KOPT-K1 (cell line): ENCODE measurements around the gene DMD.

Experiments
- H3K27ac ChIP-seq: fragments of 200-600 bp; sonication (generic); 2 replicates; pipeline ENCODE4 v1.5.1; 2016; ENCODE audit warnings: antibody characterized with exemption, mild to moderate bottlenecking, low read depth, low read length; ENCODE audit not compliant: poor library complexity, severe bottlenecking
- H3K36me3 ChIP-seq: fragments of 200-600 bp; sonication (generic); 2 replicates; pipeline ENCODE4 v1.5.1; 2017; ENCODE audit warnings: antibody characterized with exemption, mild to moderate bottlenecking, low read length, moderate library complexity; ENCODE audit not compliant: insufficient read depth
- H3K9me3 ChIP-seq: fragments of 200-600 bp; sonication (generic); 2 replicates; pipeline ENCODE4 v1.5.1; 2017; ENCODE audit warnings: antibody characterized with exemption, low read length, mild to moderate bottlenecking; ENCODE audit not compliant: insufficient read depth, poor library complexity, severe bottlenecking

Gene DMD

DNA sequence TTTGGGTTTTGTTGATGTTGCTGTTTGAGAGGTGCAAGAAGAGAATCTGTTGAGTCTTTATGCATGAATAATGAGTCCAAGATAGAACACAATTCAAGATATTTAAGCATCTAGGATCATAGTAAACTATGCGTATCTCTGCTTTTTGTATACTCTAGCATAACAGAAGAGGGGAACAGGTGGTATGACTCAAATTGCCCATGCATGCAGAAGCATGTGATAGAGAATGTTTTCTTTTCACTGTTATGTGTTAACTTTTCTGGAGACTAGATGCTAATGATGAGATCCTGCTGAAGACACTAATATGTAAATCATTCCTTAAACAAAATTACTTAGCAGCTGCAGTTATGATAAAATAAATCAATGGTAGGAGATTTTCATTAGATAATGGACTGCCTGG is 1974.2 kb downstream of the DMD start:
- Histone ChIP-seq H3K27ac (no peak overlapping the region), H3K9me3 (no peaks in the 10 kb centered on the region), H3K36me3 (no peaks in the 10 kb centered on the region)

DNA sequence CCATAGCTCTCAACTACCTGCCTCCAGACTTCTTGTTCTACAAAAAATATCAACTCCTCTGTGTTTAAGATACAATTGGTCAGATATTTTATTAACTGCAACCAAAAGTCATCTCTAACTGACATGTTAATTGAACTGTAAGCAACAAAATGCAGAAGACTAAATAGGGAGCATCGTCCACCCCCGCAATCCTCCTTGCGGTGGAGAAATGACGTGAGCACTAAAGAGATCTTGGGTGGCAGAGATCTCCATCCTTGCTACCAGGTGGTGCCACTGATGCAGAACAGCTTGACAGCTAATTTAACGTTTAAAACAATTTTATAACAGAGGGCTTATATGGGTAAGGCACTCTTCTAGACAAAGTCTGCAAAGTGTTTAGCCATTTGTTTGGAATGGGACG is 1975.1 kb downstream of the DMD start:
- no peaks in the 10 kb centered on the region for H3K36me3 ChIP-seq
- no peaks in the 10 kb centered on the region for H3K9me3 ChIP-seq
- no peak overlapping the region for H3K27ac ChIP-seq

DNA sequence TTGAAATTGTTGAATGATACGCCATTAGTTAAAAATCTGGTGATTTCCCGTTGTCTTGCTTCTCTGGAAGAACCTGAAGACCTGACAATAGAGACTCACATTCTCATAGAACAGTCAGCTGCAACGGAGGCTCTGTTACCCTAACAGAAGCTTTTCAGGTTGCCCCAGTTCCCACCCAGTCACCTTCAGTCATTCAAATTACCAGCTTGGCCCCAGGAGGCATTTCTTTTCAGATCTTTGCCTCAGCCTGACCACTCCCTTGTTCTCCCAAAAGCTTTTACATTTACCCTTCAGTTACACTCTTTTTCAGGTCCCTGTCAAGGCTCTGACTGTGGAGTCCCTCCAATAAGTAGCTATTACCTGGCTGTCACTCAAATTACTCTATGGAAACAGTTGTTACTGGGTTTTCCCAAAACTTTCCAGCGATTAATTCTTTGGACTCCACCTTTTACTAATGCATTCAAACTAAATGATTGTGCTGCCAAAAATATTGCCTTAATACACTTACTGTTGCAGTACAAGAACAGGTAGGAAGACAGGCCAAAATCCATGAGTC is 1977.3 kb downstream of the DMD start:
- H3K36me3 ChIP-seq, result no peaks in the 10 kb centered on the region
- H3K27ac ChIP-seq, result no peak overlapping the region
- H3K9me3 ChIP-seq, result no peaks in the 10 kb centered on the region

DNA sequence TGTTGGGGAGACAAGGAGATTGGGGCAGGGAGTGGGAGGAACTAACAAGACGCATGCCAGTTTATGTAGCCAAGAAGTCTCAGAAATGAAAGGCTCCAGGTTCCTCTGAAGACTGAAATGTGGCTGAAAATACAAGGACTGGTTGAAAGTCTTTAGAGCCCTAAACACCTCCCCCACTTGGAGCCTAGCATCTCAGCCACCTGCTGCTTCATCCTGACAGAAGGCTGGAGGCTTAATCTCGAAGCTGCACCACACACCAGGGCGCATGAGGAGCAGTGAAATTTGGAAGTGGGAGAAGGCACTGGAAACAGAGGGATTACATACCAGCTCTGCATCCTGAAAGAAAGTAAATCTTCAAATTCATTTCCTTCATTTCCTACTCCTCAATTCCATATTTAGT is 1978.8 kb downstream of the DMD start:
- Histone ChIP-seq H3K27ac (no peak overlapping the region), H3K9me3 (no peaks in the 10 kb centered on the region), H3K36me3 (no peaks in the 10 kb centered on the region)

DNA sequence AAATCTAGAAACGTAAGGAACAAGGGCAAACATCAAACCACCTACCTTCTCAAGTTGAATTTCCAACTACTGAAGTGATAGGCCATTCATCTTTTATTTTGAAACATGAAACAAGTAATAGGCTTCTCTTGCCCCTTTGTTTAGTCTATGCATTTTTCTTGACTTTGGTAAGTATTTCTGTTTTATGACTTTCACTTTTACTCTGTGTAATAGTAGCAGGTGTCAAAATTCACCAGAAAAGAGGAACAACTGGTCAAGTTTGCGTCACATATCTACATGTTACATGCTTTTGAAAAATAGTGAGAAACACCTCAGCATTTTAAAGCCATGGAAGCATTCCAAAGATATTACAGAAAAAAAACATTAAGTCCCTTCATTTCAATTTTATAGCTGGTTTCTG is 1982.4 kb downstream of the DMD start:
- no peaks in the 10 kb centered on the region for H3K9me3 ChIP-seq
- H3K36me3 ChIP-seq, result no peaks in the 10 kb centered on the region
- H3K27ac ChIP-seq, result no peak overlapping the region

DNA sequence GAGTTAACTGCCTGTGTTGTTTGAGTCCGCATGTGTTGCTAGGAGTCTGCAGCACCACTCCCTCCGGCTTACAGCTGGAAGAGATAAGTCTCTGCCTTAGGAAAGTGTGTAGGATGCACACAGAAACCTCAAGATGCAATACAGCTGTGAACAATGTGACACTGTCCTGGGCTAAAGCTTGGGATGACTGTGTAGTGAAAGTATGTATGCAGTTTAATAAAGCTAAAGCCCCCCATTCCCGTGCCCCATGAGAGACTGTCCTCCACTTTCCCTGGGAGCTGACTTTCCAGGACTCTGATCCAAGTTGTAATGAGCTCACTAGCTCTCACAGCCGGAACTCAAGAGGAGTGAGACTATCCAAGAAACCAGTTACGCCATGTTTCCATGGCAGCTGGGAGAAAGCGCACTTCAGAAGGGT is 1982.9 kb downstream of the DMD start:
- Histone ChIP-seq H3K9me3 (no peaks in the 10 kb centered on the region), H3K27ac (no peak overlapping the region), H3K36me3 (no peaks in the 10 kb centered on the region)

DNA sequence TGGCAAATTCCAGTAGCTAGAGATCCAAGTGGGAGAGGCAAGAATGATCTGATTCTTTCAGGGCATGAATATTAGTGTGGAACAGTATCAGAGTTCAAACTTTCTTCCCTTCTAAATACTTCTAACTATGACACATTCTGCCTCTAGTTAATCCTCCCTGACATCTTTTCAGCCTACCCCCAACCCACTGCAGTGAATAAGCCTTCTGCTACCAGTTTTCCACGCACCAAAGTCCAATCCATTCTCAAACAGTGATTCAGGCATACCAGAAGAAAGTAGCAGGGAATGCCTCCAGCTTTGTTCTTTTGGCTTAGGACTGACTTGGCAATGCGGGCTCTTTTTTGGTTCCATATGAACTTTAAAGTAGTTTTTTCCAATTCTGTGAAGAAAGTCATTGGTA is 1984.1 kb downstream of the DMD start:
- Histone ChIP-seq H3K27ac (no peak overlapping the region), H3K9me3 (no peaks in the 10 kb centered on the region), H3K36me3 (no peaks in the 10 kb centered on the region)

DNA sequence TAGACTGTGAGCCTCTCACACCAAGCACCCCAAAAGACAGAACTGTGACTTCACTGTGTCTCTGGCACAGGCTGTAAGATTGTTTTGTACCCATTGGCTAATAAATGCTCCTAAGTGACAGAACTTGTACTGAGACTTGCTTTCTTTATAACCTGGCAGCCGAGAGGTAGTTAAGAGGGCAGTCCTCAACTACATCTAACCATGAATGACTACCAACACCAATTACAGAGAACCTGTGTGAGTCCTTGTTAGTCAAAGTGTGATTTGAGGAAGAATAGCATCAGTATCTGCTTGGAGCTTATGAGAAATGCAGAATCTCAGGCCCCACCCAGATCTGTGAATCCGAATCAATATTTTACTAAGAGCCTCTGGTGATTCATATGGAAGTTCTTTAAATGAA is 1985.5 kb downstream of the DMD start:
- H3K27ac ChIP-seq, result no peak overlapping the region
- H3K9me3 ChIP-seq, result no peaks in the 10 kb centered on the region
- no peaks in the 10 kb centered on the region for H3K36me3 ChIP-seq

DNA sequence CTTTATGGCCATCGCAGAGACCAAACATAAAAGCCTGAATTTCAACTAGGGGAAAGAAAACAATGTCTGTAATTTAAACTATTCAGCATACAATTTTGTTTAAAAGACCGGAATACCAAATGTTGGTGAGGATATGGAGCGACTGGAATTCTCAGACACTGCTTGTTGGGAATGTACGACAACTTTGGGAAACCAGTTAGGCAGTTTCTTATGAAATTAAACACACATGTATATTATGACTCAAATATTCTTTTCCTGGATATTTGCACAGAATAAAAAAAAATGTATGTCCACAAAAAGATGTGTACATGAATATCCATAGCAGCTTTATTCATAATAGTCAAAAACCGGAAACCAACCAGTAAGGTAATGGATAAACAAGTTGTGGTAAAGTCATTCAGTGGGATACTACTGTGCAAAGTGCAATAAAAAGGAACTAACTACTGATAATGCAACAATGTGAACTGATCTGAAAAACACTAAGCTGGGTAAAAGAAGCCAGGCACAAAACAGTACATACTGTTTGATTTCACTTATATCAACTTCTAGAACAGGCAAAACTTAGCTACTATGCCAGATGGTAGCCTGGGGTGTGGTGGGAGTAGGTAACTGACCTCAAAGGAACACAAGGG is 1986.9 kb downstream of the DMD start:
- Histone ChIP-seq H3K9me3 (no peaks in the 10 kb centered on the region), H3K36me3 (no peaks in the 10 kb centered on the region), H3K27ac (no peak overlapping the region)

DNA sequence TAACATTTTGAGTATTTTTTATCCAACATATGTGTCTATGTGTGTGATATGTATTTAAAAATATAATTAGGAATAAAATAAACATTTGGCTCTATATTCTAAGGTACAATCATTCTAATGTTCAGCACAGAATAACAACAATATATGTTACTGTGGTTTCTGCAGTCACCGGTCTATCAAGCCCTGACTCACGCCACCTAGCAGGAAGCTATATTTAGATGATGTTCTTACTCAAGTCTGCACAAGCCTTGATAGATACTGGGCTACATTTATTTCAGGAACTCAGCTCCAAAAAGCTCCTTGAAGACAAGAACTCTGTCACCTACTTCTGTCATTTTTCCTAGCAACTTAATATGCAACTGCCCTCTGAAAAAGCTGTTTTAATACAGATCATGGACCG is 1987.5 kb downstream of the DMD start:
- H3K27ac ChIP-seq, result no peak overlapping the region

DNA sequence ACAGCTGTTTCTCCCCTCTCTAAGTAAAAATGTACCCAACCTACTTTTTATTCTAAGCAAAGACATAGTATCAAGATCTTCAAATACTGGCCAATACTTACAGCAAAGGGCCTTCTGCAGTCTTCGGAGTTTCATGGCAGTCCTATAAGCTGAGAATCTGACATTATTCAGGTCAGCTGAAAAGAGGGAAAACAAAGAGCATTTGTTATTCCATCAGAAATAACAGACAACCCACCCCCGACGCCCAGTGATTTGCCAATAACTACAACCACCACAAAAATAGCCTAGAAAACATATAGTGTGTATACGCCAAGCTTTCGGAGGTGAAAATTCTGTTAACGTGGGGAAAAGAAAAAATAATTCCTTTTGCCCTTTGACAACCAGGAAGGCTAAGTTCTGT is 1988.4 kb downstream of the DMD start:
- Histone ChIP-seq H3K27ac (no peak overlapping the region), H3K36me3 (no peaks in the 10 kb centered on the region), H3K9me3 (no peaks in the 10 kb centered on the region)

More for the DNA sequence above, 1987.5 kb downstream of the DMD start:
- no peaks in the 10 kb centered on the region for H3K9me3 ChIP-seq
- H3K36me3 ChIP-seq, result no peaks in the 10 kb centered on the region

DNA sequence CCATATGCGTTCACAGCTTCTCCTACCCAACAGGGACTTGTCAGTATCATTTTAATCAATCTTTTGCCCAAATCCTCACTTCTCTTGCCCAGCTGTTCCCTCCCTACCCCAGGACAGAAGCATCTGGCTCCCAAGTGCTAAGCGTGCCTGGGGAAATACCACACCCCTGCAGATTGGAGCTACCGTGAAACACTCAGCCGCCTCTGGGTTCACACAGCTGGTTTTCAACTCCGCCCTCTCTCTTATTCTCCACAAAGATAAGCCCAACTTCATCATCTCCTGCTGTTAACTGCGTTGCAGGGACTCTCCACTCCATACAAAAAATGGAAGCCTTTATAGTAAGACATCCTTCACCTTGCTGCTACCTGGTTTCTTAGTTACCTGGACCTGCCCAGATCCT is 1992.2 kb downstream of the DMD start:
- Histone ChIP-seq H3K36me3 (no peaks in the 10 kb centered on the region), H3K27ac (no peak overlapping the region), H3K9me3 (no peaks in the 10 kb centered on the region)

DNA sequence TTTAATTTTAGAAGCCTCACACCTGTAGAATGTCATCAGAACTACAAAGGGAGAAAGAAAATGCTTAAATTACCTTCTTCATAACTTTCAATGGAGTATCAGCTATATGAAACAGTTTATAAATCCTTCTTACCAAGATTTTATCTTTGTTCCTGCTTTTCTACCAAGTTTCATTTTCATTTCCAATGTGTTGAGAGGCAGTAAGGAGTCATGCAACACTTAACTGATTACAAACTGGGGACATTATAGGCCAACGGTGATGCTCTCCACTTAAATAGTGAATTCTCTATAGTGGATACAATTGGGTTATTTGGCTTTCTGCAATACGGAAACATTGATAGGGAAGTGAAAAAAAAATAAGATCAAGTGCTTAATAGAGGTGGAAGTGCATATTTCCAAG is 1994.3 kb downstream of the DMD start:
- Histone ChIP-seq H3K27ac (no peak overlapping the region), H3K9me3 (no peaks in the 10 kb centered on the region), H3K36me3 (no peaks in the 10 kb centered on the region)

DNA sequence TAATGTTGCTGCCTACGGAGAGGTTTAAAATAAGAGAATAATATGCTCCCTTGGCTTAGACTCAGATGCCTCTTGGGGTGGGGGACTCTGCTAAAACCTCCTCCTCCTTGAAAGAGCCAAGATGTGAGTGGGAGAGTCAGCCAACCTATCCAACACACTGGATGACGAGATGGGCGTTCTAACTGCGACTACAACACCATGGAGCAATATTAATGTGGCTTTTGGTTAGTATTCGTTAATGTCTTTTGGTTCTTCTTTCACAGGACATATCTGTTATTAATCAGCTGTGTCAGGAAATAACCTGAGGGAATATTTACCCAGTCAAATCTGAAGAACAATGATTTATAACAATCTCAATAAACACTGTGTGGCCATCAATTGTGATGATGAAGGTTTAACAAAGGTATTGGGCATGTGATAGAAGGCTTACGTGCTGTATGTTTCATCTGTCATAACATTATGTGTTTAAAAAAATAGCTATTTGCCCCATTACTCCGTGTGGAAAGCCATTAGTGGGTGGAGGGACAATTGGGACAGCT is 1996.0 kb downstream of the DMD start:
- no peak overlapping the region for H3K27ac ChIP-seq
- H3K9me3 ChIP-seq, result no peaks in the 10 kb centered on the region
- H3K36me3 ChIP-seq, result no peaks in the 10 kb centered on the region

DNA sequence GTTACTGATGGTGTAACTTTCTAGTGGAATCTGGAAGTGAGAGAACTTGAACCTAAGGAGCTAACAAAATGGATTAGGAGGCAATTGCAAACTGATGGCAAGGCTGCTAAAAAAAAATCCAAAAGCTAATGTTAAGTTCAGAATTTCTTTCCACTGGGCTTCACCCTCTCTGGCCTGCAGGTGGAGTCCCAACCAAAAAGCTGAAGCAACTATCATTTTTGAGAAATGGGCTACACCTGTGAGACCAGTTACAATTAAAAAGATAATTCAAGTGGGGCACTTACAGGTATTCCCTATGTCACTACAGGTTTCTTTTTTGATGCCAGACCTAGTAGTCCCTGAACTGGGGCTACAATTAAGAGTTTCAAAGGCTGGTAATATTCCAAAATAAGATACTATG is 1997.4 kb downstream of the DMD start:
- Histone ChIP-seq H3K9me3 (no peaks in the 10 kb centered on the region), H3K36me3 (no peaks in the 10 kb centered on the region), H3K27ac (no peak overlapping the region)
